Hepatocyte (in vitro differentiated cells): ENCODE data around the gene RIMBP2. TPM values are rescaled to one million over a fixed set of nuclear protein-coding genes. Genes with fewer than 3 reads are reported as not detected.

Experiments used
- DNase-seq: peaks from one replicate; pipeline ENCODE4 v3.0.0-alpha.2; 2016; ENCODE audit warnings: low spot score
- H2AFZ ChIP-seq: fragments of 200-600 bp; sonication (generic); 2 replicates; pipeline ENCODE4 v1.6.0; 2016; ENCODE audit warnings: antibody characterized with exemption, mild to moderate bottlenecking
- H3K27ac ChIP-seq: fragments of 200-600 bp; sonication (generic); 2 replicates; pipeline ENCODE4 v1.5.1; 2016; ENCODE audit warnings: mild to moderate bottlenecking
- H3K27me3 ChIP-seq: fragments of 200-600 bp; sonication (generic); 2 replicates; pipeline ENCODE4 v1.6.1; 2016
- H3K36me3 ChIP-seq: fragments of 200-600 bp; sonication (generic); replicated peaks from 2 replicates; pipeline ENCODE4 v1.5.1; 2016; ENCODE audit warnings: low read depth; ENCODE audit not compliant: insufficient read depth
- H3K4me1 ChIP-seq: fragments of 200-600 bp; sonication (generic); 2 replicates; pipeline ENCODE4 v1.5.1; 2016; ENCODE audit warnings: mild to moderate bottlenecking, moderate library complexity; ENCODE audit not compliant: insufficient read depth
- H3K4me2 ChIP-seq: fragments of 200-600 bp; sonication (generic); 2 replicates; pipeline ENCODE4 v1.6.0; 2016
- H3K4me3 ChIP-seq: fragments of 200-600 bp; sonication (generic); 2 replicates; pipeline ENCODE4 v1.5.1; 2016; ENCODE audit warnings: mild to moderate bottlenecking
- H3K79me2 ChIP-seq: fragments of 200-600 bp; sonication (generic); 2 replicates; pipeline ENCODE4 v1.6.0; 2017; ENCODE audit warnings: mild to moderate bottlenecking
- H3K9me2 ChIP-seq: fragments of 200-600 bp; sonication (generic); replicated peaks from 2 replicates; pipeline ENCODE4 v1.6.0; 2017; ENCODE audit warnings: mild to moderate bottlenecking; ENCODE audit not compliant: insufficient read depth
- H3K9me3 ChIP-seq: fragments of 200-600 bp; sonication (generic); 2 replicates; pipeline ENCODE4 v1.5.1; 2016; ENCODE audit warnings: low read depth, mild to moderate bottlenecking
- H4K20me1 ChIP-seq: fragments of 200-600 bp; sonication (generic); 2 replicates; pipeline ENCODE4 v1.6.0; 2016; ENCODE audit warnings: mild to moderate bottlenecking; ENCODE audit not compliant: insufficient read depth, poor library complexity, severe bottlenecking
- EZH2 ChIP-seq: fragments of 200-600 bp; sonication (generic); IDR thresholded peaks from 2 replicates; pipeline ENCODE4 v1.6.1; 2016; ENCODE audit warnings: antibody characterized with exemption, mild to moderate bottlenecking, borderline replicate concordance
- EZH2phosphoT487 ChIP-seq: fragments of 200-600 bp; sonication (generic); IDR thresholded peaks from one replicate; pipeline ENCODE4 v1.6.1; 2018; ENCODE audit warnings: antibody characterized with exemption, mild to moderate bottlenecking, low read depth, moderate library complexity; ENCODE audit not compliant: unreplicated experiment, severe bottlenecking
- WGBS: methylation state at CpG from one replicate; pipeline ENCODE4 v1.1.6; 2016; ENCODE audit warnings: low lambda C conversion rate; ENCODE audit errors: missing lambda C conversion rate; 5-methylcytosine and 5-hydroxymethylcytosine counted together
- polyA plus RNA-seq: library from polyadenylated mRNA; unstranded; fragments of >200 nt; fragmentation: Nextera tagmentation; extraction: Ambion mirVana; gene quantifications from 2 replicates; pipeline ENCODE4 v1.2.1, GENCODE V29; 2016
- total RNA-seq: library from RNA; depleted of rRNA; stranded (reverse); fragments of >200 nt; gene quantifications from 2 replicates; pipeline ENCODE4 v1.2.3, GENCODE V29; 2014
- TF ChIP-seq, protein P1 (sequence below): fragments of 200-600 bp; sonication (generic); IDR thresholded peaks from 2 replicates; pipeline ENCODE4 v1.5.1; 2016; ENCODE audit warnings: antibody characterized with exemption, mild to moderate bottlenecking; ENCODE audit not compliant: poor library complexity

RIMBP2 gene
- total and polyA plus RNA-seq, 2 experiments from 2014 or later: 2.5 to 4.4 TPM

DNA sequence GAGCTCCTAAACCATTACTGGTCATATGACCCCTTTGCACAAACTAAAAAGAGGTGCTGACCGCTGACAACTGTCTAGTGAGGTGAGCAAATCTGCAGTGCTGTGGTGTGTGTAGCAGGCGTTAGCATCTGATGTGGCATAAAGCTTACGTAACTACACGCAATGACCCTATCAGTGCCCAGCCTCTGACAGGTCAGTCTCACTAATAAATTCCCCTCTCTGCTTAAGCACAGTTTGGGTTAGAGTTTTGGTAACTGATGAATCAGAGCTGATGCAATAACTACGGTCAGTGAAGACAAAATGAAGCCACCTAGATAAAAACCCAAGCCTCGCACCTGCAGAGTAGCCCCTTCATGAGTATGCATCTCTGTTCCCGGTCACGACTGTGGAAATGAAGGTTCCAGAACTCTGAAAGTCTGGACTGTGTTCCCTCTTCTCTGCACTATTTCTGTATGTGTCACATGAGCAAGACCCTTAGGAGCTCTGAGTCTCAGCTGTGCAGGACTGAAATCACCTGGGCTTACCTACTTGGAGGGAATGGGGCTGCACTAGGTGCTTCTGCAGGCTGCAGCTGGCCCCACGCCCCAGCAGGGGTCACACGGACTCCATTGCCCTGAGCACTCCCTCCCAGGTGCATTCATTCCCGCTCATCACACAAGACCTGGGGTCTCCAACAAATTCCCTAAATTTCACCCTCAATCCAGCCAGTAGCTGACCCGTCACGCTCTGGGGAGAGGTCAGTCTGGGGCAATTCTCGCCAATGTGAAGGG lies 54.4 kb downstream of the RIMBP2 start:
- no peak for DNase-seq
- Histone ChIP-seq H3K9me2 (no peaks in the 10 kb centered on the region), H3K79me2 (no peaks in the 10 kb centered on the region), H3K9me3 (no peaks in the 10 kb centered on the region), H3K4me1 (no peaks in the 10 kb centered on the region), H3K27me3 (no peaks in the 10 kb centered on the region), H2AFZ (no peak overlapping the region), H3K36me3 (no peaks in the 10 kb centered on the region), H3K4me2 (no peak overlapping the region), H3K4me3 (no peak overlapping the region), H4K20me1 (no peaks in the 10 kb centered on the region), H3K27ac (no peak overlapping the region)
- TF ChIP-seq, protein P1, sequence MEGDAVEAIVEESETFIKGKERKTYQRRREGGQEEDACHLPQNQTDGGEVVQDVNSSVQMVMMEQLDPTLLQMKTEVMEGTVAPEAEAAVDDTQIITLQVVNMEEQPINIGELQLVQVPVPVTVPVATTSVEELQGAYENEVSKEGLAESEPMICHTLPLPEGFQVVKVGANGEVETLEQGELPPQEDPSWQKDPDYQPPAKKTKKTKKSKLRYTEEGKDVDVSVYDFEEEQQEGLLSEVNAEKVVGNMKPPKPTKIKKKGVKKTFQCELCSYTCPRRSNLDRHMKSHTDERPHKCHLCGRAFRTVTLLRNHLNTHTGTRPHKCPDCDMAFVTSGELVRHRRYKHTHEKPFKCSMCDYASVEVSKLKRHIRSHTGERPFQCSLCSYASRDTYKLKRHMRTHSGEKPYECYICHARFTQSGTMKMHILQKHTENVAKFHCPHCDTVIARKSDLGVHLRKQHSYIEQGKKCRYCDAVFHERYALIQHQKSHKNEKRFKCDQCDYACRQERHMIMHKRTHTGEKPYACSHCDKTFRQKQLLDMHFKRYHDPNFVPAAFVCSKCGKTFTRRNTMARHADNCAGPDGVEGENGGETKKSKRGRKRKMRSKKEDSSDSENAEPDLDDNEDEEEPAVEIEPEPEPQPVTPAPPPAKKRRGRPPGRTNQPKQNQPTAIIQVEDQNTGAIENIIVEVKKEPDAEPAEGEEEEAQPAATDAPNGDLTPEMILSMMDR: no peak
- TF ChIP-seq EZH2phosphoT487 (no peak), EZH2 (no peak)
- WGBS: 68% methylated on average over 14 of the region's 14 CpGs

DNA sequence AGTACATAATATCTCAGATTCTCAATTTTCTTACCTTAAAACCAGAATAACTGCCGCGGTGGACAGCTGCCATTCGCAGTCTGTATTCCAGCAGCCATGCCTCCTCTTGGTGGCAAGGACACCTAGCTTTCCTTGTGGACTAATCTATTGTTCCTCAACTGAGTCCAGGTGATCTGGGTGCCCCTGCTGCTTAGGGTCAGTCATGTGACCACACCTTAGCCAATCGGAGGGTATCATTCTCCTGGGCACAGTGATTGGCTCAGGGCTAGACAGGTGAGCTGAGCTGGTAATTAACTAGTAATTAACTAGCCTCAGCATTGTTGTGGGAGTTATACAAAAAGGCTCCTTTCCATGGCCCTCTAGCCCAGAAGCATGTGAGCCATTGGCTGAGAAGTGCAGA lies 55.0 kb downstream of the RIMBP2 start:
- no peak for DNase-seq

DNA sequence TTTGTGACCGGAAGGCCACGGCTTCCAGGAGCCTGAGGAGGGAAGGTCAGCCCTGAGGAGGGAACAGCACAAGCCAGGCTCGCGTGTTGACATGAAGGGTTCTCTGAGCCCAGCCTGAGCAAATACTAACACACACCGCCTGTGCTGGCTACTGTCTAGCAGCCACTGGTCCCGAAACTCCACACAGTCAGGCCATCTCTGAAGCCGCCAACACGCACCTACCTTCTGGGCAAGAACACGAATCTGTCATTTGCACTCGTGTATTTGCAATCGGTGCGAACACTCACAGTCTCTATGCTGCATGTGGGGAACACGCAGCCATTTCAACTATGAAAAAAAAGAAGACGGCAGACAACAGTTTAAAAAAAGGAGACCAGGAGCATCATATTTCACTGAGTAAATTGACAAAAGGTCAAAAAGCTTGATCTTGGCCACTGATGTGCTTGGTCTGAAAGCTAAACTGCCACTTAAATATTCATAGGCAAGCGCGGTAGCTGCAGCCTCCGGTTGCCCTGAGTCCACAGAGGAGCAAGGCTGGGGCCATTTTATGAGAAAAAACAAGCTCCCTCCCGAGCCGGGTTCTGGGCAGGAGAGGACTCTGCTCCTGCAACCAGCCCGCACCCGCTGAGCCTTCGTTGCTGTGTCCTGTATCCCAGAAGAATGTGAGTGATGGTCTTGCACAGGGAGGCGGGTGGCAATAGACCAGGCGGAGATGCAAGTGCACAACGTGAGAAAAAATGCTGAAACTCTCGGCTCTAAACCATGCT lies 57.8 kb downstream of the RIMBP2 start:
- Histone ChIP-seq H3K79me2 (no peaks in the 10 kb centered on the region), H2AFZ (no peak overlapping the region), H4K20me1 (no peaks in the 10 kb centered on the region), H3K4me2 (no peak overlapping the region), H3K4me3 (no peak overlapping the region), H3K27ac (no peak overlapping the region), H3K9me3 (no peaks in the 10 kb centered on the region), H3K36me3 (no peaks in the 10 kb centered on the region), H3K9me2 (no peaks in the 10 kb centered on the region), H3K27me3 (no peaks in the 10 kb centered on the region), H3K4me1 (no peaks in the 10 kb centered on the region)
- DNase-seq: no peak
- TF ChIP-seq EZH2phosphoT487: no peak
- TF ChIP-seq, protein P1: no peak
- TF ChIP-seq EZH2: no peak
- WGBS: 70% methylated on average over 26 of the region's 26 CpGs

More for the DNA sequence above, 55.0 kb downstream of the RIMBP2 start:
- WGBS: 97% methylated on average over 4 of the region's 4 CpGs
- Histone ChIP-seq H3K27me3 (no peaks in the 10 kb centered on the region), H3K79me2 (no peaks in the 10 kb centered on the region), H3K4me2 (no peak overlapping the region), H3K27ac (no peak overlapping the region), H3K9me3 (no peaks in the 10 kb centered on the region), H3K4me3 (no peak overlapping the region), H3K4me1 (no peaks in the 10 kb centered on the region), H4K20me1 (no peaks in the 10 kb centered on the region), H3K36me3 (no peaks in the 10 kb centered on the region), H3K9me2 (no peaks in the 10 kb centered on the region), H2AFZ (no peak overlapping the region)
- TF ChIP-seq EZH2phosphoT487 (no peak), EZH2 (no peak)
- TF ChIP-seq, protein P1: no peak
